VCaP (cell line): ENCODE results near the gene GNA12.
"Not testable (repeated sequence)": the region's sequence is repeated elsewhere in the genome, so short reads cannot be mapped to it uniquely, and the experiment has no call there.

ENCODE experiments used
- H3K27ac ChIP-seq: fragments of 450-650 bp; 2 replicates; pipeline ENCODE4 v1.5.1; 2017
- TF ChIP-seq, protein P1 (sequence below): fragments of 450-650 bp; conservative IDR thresholded peaks from 2 replicates; pipeline ENCODE4 v1.5.1; 2017; ENCODE audit warnings: mild to moderate bottlenecking, moderate library complexity

GNA12 gene

DNA sequence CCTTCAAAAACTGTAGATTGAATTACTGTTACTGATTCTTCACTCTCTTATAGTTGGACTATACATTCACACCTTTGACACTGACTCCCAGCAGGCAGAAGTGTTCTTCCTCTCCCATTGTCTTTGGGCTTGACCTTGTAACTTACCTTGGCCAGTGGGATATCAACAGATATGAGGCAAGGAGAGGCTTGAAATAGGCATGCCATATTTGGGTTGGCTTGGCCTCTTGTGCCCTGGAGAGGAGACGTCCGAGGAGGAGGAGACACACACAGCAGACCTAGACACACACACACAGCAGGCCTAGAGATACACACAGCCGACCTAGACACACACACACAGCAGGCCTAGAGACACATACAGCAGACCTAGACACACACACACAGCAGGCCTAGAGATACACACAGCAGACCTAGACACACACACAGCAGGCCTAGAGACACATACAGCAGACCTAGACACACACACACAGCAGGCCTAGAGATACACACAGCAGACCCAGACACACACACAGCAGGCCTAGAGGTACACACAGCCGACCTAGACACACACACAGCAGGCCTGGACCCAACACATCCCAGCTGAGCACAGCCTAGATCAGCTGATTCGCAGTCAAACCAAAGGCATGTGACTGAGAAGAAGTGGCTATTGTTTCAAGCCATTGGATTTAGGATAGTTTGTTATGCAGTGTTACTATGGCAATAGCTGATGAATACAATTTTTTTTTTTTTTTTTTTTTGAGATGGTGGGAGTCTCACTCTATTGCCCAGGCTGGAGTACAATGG is 12.5 kb upstream of the GNA12 start:
- H3K27ac ChIP-seq = peak overlapping the region; percentile 87
- TF ChIP-seq, protein P1, sequence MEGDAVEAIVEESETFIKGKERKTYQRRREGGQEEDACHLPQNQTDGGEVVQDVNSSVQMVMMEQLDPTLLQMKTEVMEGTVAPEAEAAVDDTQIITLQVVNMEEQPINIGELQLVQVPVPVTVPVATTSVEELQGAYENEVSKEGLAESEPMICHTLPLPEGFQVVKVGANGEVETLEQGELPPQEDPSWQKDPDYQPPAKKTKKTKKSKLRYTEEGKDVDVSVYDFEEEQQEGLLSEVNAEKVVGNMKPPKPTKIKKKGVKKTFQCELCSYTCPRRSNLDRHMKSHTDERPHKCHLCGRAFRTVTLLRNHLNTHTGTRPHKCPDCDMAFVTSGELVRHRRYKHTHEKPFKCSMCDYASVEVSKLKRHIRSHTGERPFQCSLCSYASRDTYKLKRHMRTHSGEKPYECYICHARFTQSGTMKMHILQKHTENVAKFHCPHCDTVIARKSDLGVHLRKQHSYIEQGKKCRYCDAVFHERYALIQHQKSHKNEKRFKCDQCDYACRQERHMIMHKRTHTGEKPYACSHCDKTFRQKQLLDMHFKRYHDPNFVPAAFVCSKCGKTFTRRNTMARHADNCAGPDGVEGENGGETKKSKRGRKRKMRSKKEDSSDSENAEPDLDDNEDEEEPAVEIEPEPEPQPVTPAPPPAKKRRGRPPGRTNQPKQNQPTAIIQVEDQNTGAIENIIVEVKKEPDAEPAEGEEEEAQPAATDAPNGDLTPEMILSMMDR = no peak

DNA sequence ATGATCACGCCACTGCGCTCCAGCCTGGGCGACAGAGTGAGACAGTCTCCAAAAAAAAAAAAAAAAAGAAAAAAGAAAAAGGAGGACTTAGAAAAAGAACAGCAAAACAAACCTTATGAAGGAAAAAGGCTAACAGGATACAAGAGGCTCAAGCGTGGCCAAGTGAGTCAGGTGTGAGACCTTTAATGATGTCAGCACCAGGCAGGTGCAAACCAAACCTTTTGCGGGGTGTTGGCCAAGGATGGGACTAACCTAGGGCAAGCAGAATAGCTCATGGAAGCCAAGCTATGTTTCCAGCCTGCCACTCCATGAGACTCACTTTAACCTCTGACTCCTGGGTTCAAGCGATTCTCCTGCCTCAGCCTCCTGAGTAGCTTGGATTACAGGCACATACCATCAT is 11.3 kb upstream of the GNA12 start:
- H3K27ac ChIP-seq = peak overlapping the region; percentile 87; the same call in 1 of the 2 replicates
- TF ChIP-seq, protein P1 = no peak

DNA sequence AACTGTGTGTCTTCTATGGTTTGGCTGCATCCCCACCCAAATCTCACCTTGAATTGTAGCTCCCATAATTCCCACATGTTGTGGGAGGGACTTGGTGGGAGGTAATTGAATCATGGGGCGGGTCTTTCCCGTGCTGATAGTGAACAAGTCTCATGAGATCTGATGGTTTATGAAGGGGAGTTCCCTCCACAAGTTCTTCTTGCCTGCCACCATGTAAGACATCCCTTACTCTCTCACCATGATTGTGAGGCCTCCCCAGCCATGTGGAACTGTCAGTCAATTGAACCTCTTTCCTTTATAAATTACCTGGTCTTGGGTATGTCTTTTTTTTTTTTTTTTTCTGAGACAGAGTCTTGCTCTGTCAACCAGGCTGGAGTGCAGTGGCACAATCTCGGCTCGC is 9.4 kb upstream of the GNA12 start:
- not testable (repeated sequence) for H3K27ac ChIP-seq

DNA sequence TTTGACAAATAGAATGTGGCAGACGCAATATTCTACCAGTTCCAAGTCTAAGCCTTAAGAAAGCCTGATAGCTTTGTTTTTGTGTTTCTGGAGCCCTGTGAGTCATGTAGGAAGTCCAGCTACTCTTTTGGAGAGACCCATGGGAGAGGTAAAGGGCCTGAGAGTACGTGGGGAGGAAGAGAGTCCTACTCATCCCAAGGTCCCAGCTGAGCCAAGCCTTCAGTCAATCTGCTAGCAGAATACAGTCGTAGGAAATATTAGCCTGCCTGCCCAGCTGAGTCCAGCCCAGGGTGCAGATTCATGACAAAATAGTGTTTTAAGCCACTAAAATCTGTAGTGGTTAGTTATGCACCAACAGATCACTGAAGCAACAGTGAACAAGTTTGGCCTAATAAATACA is 9.0 kb upstream of the GNA12 start:
- H3K27ac ChIP-seq = no peak overlapping the region
- TF ChIP-seq, protein P1 = no peak

DNA sequence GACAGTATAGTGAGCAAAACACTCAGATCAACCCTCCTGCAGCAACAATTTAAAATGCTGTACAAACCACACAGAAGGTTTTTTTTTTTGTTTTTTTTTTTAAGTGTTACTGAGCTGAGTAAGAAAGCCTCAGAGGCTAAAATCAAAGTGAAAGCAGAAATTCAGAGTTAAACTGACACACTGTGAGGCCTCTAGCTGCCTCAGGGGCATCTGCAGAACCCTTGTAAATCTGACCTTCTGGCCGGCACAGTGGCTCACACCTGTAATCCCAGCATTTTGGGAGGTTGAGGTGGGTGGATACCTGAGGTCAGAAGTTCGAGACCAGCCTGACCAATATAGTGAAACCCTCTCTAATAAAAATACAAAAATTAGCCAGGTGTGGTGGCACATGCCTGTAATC is 7.4 kb upstream of the GNA12 start:
- TF ChIP-seq, protein P1 = no peak
- H3K27ac ChIP-seq = no peak overlapping the region

DNA sequence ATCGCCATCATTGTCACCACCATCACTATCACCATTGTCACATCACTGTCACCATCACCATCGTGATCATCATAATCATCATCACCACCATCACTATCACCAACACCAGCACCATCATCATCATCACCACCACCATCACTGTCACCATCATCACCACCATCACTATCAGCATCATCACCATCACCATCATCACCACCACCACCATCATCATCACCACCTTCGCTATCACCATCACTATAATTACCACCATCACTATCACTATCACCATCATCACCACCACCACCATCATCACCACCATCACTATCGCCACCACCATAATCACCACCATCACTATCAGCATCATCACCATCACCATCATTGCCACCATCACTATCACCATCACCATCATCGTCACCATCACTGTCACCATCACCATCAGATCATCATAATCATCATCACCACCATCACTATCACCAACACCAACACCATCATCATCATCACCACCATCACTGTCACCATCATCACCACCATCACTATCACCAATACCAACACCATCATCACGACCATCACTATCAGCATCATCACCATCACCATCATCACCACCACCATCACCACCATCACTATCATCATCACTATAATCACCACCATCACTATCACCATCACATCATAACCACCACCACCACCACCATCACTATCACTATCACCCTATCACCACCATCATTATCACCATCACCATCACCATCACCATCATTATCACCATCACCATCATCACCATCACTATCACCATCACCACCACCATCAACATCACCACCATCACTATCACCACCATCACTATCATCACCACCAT is 6.0 kb upstream of the GNA12 start:
- no peak overlapping the region for H3K27ac ChIP-seq
- TF ChIP-seq, protein P1 = no peak

DNA sequence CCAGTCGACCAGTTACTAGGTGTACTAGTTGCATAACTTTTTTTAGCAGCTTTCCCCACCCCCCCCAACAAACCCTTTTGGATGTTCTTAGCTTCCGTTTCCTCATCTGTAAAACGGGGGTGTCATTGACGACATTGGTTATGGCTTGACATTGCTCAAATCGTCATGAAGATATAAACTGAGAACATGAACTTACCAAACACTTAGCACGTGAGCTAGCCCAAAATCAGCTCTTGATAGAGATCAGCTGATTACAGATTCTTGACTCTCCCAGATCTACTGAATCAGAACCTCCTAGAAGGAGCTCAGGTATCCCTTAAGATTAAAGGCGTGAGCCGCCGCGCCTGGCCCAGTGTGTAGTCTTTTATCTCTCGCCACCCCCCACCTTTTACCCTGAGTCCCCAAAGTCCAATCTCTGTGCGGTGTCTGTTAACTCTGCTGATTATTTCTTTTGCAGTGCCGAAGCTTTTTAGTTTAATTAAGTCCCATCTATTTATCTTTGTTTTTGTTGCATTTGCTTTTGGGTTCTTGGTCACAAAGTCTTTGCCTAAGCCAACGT is 1.0 kb upstream of the GNA12 start:
- TF ChIP-seq, protein P1 = no peak
- H3K27ac ChIP-seq = peak overlapping the region; percentile 85
